SIG-M5 treated with dmso at 0.1 percent for 504 hours (cell line): ENCODE results near the gene HOGA1.

ENCODE experiments used
- DNase-seq: peaks from one replicate; lab custom pipeline; 2025; ENCODE audit not compliant: unreplicated experiment; lab: John Stamatoyannopoulos, UW

HOGA1 gene

GRCh38 chr10:97578171-97578844, 5.9 kb upstream of the HOGA1 start:
- no peak for DNase-seq

DNA sequence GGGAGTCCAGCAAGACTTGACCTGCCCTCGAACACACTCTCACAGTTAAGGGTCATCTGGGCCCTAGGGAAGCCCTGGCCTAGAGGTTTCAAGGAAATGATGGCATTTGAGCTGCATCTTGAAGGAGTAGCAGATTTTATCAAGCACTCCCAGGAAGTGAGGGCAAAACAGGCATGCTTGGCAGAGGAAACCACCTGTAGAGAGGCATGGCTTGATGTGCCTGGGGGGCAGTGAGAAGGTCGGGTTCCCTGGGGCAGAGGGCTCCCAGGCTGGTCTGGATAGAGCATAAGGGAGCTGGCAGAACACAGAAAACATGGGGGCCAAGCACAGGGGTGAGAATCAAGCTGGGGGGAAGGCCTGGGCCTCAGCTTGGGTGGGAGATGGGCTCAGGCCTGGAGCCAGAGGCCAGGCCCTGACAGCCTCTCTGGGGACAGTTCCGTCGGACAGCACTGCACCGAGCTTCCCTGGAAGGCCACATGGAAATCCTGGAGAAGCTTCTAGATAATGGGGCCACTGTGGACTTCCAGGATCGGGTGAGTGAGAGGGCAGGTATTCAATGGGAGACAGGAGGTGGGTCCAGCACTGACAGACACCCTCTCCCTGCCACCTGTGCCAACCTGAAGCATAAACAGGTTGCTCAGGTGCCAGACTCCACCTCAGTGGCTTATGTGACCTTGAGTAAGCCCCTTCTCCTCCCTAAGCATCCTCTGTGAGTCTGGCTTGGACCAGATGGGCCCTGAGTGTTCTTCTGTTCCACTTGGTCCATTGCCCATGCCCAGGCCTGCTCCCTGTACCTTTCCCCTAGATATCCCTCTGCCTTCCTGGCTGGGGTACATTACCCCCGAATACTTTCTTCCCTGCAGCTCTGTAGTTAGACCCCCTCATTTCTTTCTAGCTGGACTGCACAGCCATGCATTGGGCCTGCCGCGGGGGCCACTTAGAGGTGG, 3.5 kb upstream of the HOGA1 start:
- no peak for DNase-seq

GRCh38 chr10:97582169-97582568, 2.0 kb upstream of the HOGA1 start:
- no peak for DNase-seq

- DNase-seq = no peak
Measured at GRCh38 chr10:97583476-97583875, 713 bp upstream of the HOGA1 start.

DNA sequence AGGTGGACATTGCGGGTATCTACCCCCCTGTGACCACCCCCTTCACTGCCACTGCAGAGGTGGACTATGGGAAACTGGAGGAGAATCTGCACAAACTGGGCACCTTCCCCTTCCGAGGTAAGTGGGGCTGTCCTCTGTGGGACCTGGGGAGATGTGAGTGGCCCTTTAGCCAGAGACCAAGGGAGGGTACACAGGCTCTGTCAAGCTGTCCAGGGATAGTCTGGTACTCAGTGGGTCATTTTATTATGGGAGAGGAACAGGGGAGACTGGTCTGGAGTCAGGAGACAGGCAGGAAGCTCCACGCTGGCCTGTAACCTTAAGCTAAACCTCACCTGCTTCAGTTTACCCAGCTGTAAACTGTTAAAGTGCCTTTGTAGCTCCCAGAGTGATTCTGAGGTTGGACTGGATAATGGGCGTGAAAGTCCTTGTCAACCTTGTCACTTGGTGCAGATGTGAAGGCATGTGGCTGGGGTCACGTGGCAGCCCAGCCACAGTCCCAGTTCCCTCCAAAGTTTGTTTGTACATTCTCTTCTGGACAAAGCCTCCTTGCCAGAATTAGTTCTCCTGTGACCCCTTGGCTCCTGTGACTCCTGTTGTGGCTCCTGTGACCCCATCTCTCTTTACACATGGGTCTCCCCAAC, 729 bp downstream of the HOGA1 start:
- DNase-seq = no peak

DNA sequence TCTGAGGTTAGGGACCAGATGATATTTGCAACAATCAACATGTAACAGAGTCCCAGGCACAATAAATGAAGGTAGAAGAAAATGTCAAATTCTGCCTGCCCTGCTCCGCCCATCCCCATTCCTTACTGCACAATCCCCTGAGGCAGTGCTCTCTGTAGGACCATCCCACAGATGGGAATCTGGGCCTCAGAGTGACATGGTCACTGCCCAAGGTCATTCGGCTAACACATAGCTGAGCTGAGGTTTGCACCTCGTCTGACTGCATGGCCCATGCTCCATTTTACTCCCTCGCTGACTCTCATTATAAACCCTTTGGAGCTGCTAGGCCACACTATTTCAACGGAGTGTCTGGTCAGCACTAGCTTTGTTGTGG, 1.2 kb downstream of the HOGA1 start:
- DNase-seq = no peak

DNA sequence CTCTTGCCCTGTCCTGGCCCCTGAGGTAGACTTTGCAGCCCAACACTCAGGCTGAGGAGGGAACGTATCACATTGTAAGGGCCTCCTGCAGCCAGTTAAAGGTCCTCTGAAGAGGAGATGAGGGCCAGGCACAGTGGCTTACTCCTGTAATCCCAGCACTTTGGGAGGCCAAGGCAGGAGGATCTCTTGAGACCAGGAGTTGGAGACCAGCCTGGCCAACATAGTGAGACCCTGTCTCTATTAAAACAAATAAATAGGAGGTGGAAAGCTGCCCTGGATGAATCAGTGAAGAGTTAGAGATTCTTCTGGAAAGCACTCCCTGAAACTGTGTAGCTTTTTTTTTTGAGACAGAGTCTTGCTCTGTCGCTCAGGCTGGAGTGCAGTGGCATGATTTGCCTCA, 3.0 kb downstream of the HOGA1 start:
- no peak for DNase-seq

GRCh38 chr10:97589479-97589878, 5.3 kb downstream of the HOGA1 start, which contains the start of gene C10orf62:
Gene C10orf62, plus strand, starts transcription at chr10:97589721. Its CDS starts 177 bp downstream, at chr10:97589898.
- no peak for DNase-seq

DNA sequence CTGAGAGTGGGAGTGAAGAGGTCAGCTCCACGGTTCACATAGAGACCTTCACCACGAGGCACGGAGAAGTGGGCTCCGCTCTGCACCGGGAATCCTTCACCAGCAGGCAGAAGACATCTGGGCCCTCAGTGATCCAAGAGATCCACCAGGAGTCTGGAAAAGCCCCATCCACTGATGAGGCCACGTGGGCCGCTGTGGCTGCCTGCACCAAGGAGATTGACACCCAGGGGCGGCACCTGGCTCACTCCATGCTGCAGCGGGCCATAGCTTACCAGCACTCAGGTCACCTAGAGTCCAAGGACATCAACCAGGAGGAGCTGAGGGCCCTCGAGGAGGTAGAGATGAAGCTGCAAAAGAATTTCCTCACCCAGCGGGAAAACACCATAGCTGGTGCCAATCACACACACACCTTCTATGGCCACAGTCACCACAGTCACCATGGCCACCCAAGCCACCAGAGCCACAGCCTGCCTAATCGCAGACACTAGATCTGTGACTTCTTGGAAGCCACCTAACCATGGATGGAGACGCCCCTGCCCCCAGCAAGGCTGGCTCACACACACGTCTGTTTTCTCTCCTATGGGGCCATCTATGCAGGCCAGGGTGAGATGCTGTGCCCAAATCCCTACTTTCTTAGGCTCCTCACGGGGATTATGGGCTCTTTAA, 6.0 kb downstream of the HOGA1 start:
- DNase-seq = no peak

DNA sequence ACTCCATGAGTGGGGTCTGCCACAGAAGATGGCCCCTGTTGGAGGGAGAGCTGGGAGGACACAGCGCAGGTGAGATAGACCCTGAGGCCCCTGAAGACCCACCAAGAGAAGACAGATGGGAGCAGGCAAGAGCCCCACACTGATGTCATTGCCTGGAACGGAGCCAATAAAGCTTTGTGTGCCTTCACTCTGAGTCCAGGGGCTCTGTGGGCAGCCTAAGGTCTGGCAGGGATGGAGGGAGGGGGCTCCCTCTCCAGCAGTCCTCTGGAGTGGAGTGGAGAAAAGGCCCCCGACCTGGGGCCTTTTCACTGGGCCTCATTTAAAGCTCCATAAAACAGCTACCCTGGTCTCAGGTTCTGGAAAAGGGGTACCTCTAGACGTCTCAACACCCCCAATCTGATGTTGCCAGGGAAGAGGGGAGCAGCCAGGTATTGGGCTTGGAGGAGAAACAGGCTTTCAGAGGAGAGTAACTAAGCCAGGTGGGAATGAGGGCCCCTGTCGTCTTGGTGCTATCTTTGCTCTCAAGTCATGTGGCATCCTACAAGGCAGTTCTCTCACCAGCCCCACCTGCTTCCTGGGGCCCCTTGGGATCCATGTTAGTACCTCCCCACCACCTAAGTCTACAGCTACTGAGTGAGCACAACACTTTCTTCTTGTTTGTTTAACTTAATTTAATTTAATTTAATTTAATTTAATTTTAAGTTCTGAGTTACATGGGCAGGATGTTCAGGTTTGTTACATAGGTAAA, 6.7 kb downstream of the HOGA1 start:
- DNase-seq = no peak

DNA sequence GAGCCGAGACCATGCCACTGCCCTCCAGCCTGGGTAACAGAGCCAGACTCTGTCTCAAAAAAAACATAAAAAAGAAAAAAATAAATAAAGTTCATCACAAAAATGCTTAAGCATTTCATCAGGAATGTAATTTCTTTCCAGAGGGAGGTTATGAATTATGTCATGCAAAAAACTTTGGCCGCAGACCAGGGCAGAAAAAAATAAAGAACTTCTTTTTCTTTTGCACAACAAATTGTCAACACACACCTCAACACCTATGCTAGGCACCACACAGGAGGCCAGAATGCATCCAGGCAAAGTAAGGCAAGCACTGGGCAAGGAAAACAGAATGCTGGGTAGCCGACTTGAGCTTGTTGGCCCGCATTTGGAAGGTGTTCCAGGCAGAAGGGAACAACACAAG, 9.2 kb downstream of the HOGA1 start:
- DNase-seq = no peak

GRCh38 chr10:97596101-97597082, 12.2 kb downstream of the HOGA1 start:
- DNase-seq = no peak

GRCh38 chr10:97597778-97598177, 13.6 kb downstream of the HOGA1 start:
- no peak for DNase-seq

DNA sequence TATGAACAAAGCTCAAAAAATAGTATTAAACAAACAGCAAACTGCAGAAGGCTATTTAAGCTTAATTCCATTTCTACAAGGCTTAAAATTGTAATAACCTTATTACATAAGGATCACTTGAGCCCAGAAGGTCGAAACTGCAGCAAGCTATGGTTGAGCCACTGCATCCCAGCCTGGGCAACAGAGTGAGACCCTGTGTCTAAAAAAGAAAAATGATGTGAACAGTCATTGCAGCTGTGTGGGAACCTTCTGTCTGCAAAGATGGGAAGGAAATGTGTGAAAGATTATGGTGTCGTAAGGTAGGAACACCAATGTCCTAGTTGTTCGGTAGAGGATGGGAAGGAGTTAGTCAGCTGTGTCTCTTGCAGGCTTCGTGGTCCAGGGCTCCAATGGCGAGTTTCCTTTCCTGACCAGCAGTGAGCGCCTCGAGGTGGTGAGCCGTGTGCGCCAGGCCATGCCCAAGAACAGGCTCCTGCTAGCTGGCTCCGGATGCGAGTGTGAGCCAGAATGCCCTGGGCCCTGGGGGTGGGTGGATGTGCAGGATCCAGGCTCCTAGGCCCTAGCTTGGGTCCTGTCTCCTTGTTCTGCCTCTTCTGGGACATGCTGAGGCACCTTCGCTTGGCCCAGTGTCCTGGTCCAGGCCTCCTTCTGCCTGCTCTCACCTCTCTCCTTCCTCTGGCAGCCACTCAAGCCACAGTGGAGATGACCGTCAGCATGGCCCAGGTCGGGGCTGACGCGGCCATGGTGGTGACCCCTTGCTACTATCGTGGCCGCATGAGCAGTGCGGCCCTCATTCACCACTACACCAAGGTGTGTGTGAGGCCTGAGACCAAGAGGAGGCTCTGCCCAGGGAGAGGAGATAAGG, 14.4 kb downstream of the HOGA1 start:
- DNase-seq = no peak

DNA sequence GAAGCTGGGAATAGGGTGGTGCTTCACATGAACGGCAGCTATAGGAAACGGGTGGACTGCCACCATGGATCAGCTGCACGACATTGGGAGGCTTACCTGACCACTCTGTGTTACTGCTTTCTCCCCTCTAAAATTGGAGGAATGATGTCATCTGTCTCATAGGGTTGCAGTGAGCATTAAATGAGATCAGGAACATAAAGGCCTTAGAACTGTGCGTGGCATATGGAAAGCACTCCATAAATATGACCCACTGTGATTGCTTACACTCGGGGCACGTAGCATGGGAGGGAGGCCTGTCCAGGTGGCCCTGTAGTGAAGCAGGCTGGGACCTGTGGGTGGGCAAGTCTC, 15.1 kb downstream of the HOGA1 start:
- no peak for DNase-seq

DNA sequence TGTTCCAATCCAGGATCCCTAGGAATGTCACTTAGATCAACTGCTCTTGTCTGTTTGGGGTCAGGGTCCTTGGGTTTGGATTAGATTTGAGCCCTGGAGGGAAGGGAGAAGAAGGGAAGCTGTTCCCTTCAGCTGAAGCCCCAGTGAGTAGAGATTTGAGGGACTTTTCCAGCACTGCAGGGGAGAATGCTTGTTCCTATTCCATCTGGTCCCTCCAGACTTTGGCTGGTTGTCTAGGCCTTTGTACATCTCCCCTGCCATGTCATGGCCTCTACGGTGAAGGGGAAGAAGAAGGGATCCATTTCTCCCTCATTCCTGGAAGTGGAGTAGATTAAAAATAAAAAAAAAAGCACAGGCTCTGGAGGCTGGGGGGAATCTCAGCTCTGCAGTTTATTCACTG, 16.4 kb downstream of the HOGA1 start:
- DNase-seq = no peak

- no peak for DNase-seq
Measured at GRCh38 chr10:97601268-97602215, 17.4 kb downstream of the HOGA1 start.
